Islet precursor cell (in vitro differentiated cells): Measurements from ENCODE around the gene ARL6IP6.
A peak's percentile ranks its signal among the peaks of the same experiment; 100 is the strongest.
"Not testable (repeated sequence)": the region's sequence is repeated elsewhere in the genome, so short reads cannot be mapped to it uniquely, and the experiment has no call there.

Experiments used
- DNase-seq: peaks from one replicate; pipeline ENCODE4 v3.0.0-alpha.2; 2018

Gene ARL6IP6

GRCh38 chr2:152723918-152724317 is 5.5 kb downstream of the ARL6IP6 start:
- DNase-seq = no peak

- DNase-seq = no peak
Measured at GRCh38 chr2:152729844-152730243, 11.4 kb downstream of the ARL6IP6 start.

GRCh38 chr2:152730591-152731333 is 12.3 kb downstream of the ARL6IP6 start:
- no peak for DNase-seq

GRCh38 chr2:152737509-152737908 is 19.1 kb downstream of the ARL6IP6 start:
- DNase-seq = not testable (repeated sequence)

- no peak for DNase-seq
Measured at GRCh38 chr2:152738438-152738837, 20.0 kb downstream of the ARL6IP6 start.

GRCh38 chr2:152739705-152740104 is 21.3 kb downstream of the ARL6IP6 start:
- not testable (repeated sequence) for DNase-seq

- DNase-seq = no peak
Measured at GRCh38 chr2:152740743-152741328, 22.4 kb downstream of the ARL6IP6 start.

- no peak for DNase-seq
Measured at GRCh38 chr2:152743002-152743401, 24.6 kb downstream of the ARL6IP6 start.

GRCh38 chr2:152747751-152748150 is 29.3 kb downstream of the ARL6IP6 start:
- DNase-seq = peak; percentile 66

GRCh38 chr2:152755029-152755428 is 36.6 kb downstream of the ARL6IP6 start:
- DNase-seq = peak; percentile 80

- DNase-seq = no peak
Measured at GRCh38 chr2:152759290-152760072, 41.1 kb downstream of the ARL6IP6 start.

- DNase-seq = no peak
Measured at GRCh38 chr2:152761214-152761613, 42.8 kb downstream of the ARL6IP6 start.

GRCh38 chr2:152762202-152762601 is 43.8 kb downstream of the ARL6IP6 start:
- no peak for DNase-seq

- DNase-seq = not testable (repeated sequence)
Measured at GRCh38 chr2:152763208-152763607, 44.8 kb downstream of the ARL6IP6 start.

- DNase-seq = no peak
Measured at GRCh38 chr2:152763651-152764050, 45.2 kb downstream of the ARL6IP6 start.

GRCh38 chr2:152766928-152767327 is 48.5 kb downstream of the ARL6IP6 start:
- DNase-seq = no peak

- DNase-seq = no peak
Measured at GRCh38 chr2:152781175-152781574, 62.8 kb downstream of the ARL6IP6 start.

- DNase-seq = no peak
Measured at GRCh38 chr2:152782171-152782570, 63.8 kb downstream of the ARL6IP6 start.

GRCh38 chr2:152790883-152791282 is 72.5 kb downstream of the ARL6IP6 start:
- DNase-seq = no peak

- no peak for DNase-seq
Measured at GRCh38 chr2:152791979-152792378, 73.6 kb downstream of the ARL6IP6 start.

- DNase-seq = no peak
Measured at GRCh38 chr2:152792974-152793373, 74.6 kb downstream of the ARL6IP6 start.

GRCh38 chr2:152796941-152797340 is 78.5 kb downstream of the ARL6IP6 start:
- DNase-seq = no peak

GRCh38 chr2:152804687-152805408 is 86.4 kb downstream of the ARL6IP6 start:
- DNase-seq = no peak
